OCI-LY3 (cell line): ENCODE data around the gene NRG3.

Source experiments
- CTCF ChIP-seq: fragments of 200-600, 300-600 bp; sonication (generic); IDR thresholded peaks from 2 replicates; pipeline ENCODE4 v1.5.1; 2014; ENCODE audit warnings: antibody characterized with exemption, low read length, low read depth
- EZH2phosphoT487 ChIP-seq: fragments of 200-600 bp; shearing (Covaris generic); IDR thresholded peaks from 2 replicates; pipeline ENCODE4 v1.6.1; 2018; ENCODE audit warnings: antibody characterized with exemption, mixed run types, low read depth

GRCh38 chr10:81915504-81915897 lies 40.5 kb downstream of the NRG3 start:
- TF ChIP-seq CTCF (no peak), EZH2phosphoT487 (no peak)
